Gastrocnemius medialis (tissue), 4 donors: ENCODE measurements around the gene FBXL17. TPM values are rescaled to one million over a fixed set of nuclear protein-coding genes. Genes with fewer than 3 reads are reported as not detected.

Experiments
- ATAC-seq, 2 donors: fragments of 150-250 bp; one replicate each; pipeline ENCODE4 v1.9.1; 2016
- DNase-seq, 2 donors: peaks; one replicate each; pipeline ENCODE4 v3.0.0-alpha.2; 2019
- H3K27ac ChIP-seq, 4 donors: fragments of 200-600 bp; sonication (generic); 1 replicate in 1 of 4; 2 replicates in 3 of 4; pipeline ENCODE4 v1.5.1; 2016 to 2018; ENCODE audit warnings: mild to moderate bottlenecking in 2 of 4, moderate library complexity in 1 of 4
- H3K27me3 ChIP-seq, 3 donors: fragments of 200-600 bp; sonication (generic) in 2 of 3; 1 replicate in 1 of 3; 2 replicates in 2 of 3; pipeline versions ENCODE4 v1.5.1 to v1.6.0; 2016 to 2019; ENCODE audit warnings: mild to moderate bottlenecking in 1 of 3, moderate library complexity in 1 of 3
- H3K36me3 ChIP-seq, 2 donors: fragments of 200-600 bp; sonication (generic) in 1 of 2; one replicate each; pipeline ENCODE4 v1.5.1; 2017 to 2018
- H3K4me1 ChIP-seq, 2 donors: fragments of 200-600 bp; sonication (generic) in 1 of 2; one replicate each; pipeline ENCODE4 v1.5.1; 2016 to 2017; ENCODE audit warnings: mild to moderate bottlenecking in 2 of 2
- H3K4me3 ChIP-seq, 4 donors: fragments of 200-600 bp; sonication (generic) in 3 of 4; 1 replicate in 1 of 4; 2 replicates in 3 of 4; pipeline ENCODE4 v1.5.1; 2016 to 2019; ENCODE audit warnings: mild to moderate bottlenecking in 2 of 4
- H3K9me3 ChIP-seq, 3 donors: fragments of 200-600 bp; sonication (generic) in 2 of 3; 1 replicate in 1 of 3; 2 replicates in 2 of 3; pipeline ENCODE4 v1.5.1; 2016 to 2019
- CTCF ChIP-seq, 5 experiments: fragments of 450-650 bp in 3 of 5; fragments of 200-600 bp in 2 of 5; sonication (generic) in 2 of 5; IDR thresholded peaks in 4 of 5; conservative IDR thresholded peaks in 1 of 5; 1 replicate in 4 of 5; 2 replicates in 1 of 5; pipeline ENCODE4 v1.5.1; 2016 to 2019; ENCODE audit warnings: antibody characterized with exemption in 5 of 5, mild to moderate bottlenecking in 3 of 5, moderate library complexity in 3 of 5
- POLR2A ChIP-seq, 2 donors: fragments of 450-650 bp; IDR thresholded peaks; one replicate each; pipeline ENCODE4 v1.6.1; 2017; ENCODE audit warnings: antibody characterized with exemption in 2 of 2, mild to moderate bottlenecking in 2 of 2, moderate library complexity in 2 of 2
- in situ Hi-C, 4 donors: fragments of 200-750 bp; cut with MboI; loops; one replicate each; pipeline versions ENCODE4 v1.15.0 to v1.8.0; 2017; ENCODE audit warnings: low sequenced_read_pairs in 4 of 4
- intact Hi-C: fragments of 100-400 bp; cut with DNase I; formaldehyde crosslinking; loops from one replicate; pipeline ENCODE4 v1.15.1; 2023; ENCODE audit warnings: low total_unique reads
- total RNA-seq, 4 donors: library from RNA; depleted of rRNA; stranded (reverse); fragments of >200 nt; gene quantifications; one replicate each; pipeline versions ENCODE4 v1.1.0 to v1.2.3, GENCODE V29; 2016

FBXL17 gene
- total RNA-seq, 4 donors from 2014 or later, result 23.3 to 33.4 (median 26.9) TPM

GRCh38 chr5:107955321-107955720 is 426.6 kb downstream of the FBXL17 start:
- peaks cover 11 to 17% of the 10 kb centered on the region in 2 donors for H3K4me1 ChIP-seq
- intact Hi-C loops (no loop called here), in situ Hi-C loops (no loop called here)
- H3K4me3 ChIP-seq, result no peak overlapping the region
- TF ChIP-seq CTCF (IDR thresholded peaks at IDR 0.05 in 4 of 5, conservative IDR thresholded peaks at IDR 0.05 in 1 of 5), result no peak
- no peak for TF ChIP-seq POLR2A (IDR thresholded peaks at IDR 0.05)
- H3K36me3 ChIP-seq, result no peaks in the 10 kb centered on the region
- ATAC-seq (no peak), DNase-seq (no peak)
- H3K9me3 ChIP-seq, result no peaks in the 10 kb centered on the region
- no peaks in the 10 kb centered on the region for H3K27me3 ChIP-seq
- H3K27ac ChIP-seq, result no peak overlapping the region

- intact Hi-C loops (no loop called here), in situ Hi-C loops (no loop called here)
- H3K9me3 ChIP-seq, result no peaks in the 10 kb centered on the region
- no peaks in the 10 kb centered on the region for H3K27me3 ChIP-seq
- H3K4me3 ChIP-seq, result no peak overlapping the region
- TF ChIP-seq CTCF (IDR thresholded peaks at IDR 0.05 in 4 of 5, conservative IDR thresholded peaks at IDR 0.05 in 1 of 5) (no peak), POLR2A (IDR thresholded peaks at IDR 0.05) (no peak)
- ATAC-seq (no peak), DNase-seq (no peak)
- H3K36me3 ChIP-seq, result no peaks in the 10 kb centered on the region
- peaks cover 11 to 17% of the 10 kb centered on the region in 2 donors for H3K4me1 ChIP-seq
- H3K27ac ChIP-seq, result no peak overlapping the region
Measured at GRCh38 chr5:107954254-107954653, 427.6 kb downstream of the FBXL17 start.

GRCh38 chr5:107952450-107952849 is 429.4 kb downstream of the FBXL17 start:
- H3K9me3 ChIP-seq, result no peaks in the 10 kb centered on the region
- no peak overlapping the region for H3K27ac ChIP-seq
- ATAC-seq (no peak), DNase-seq (no peak)
- no peak overlapping the region for H3K4me3 ChIP-seq
- in situ Hi-C loops (no loop called here), intact Hi-C loops (no loop called here)
- H3K36me3 ChIP-seq, result no peaks in the 10 kb centered on the region
- TF ChIP-seq POLR2A (IDR thresholded peaks at IDR 0.05), result no peak
- no peak for TF ChIP-seq CTCF (IDR thresholded peaks at IDR 0.05 in 4 of 5, conservative IDR thresholded peaks at IDR 0.05 in 1 of 5)
- H3K4me1 ChIP-seq, result peaks cover 11 to 17% of the 10 kb centered on the region in 2 donors
- H3K27me3 ChIP-seq, result no peaks in the 10 kb centered on the region

GRCh38 chr5:107951309-107951708 is 430.6 kb downstream of the FBXL17 start:
- Histone ChIP-seq H3K27ac (peak overlapping the region in 1 of 4 donors; percentile 30), H3K4me1 (peaks cover 11 to 17% of the 10 kb centered on the region in 2 donors), H3K9me3 (no peaks in the 10 kb centered on the region), H3K27me3 (no peaks in the 10 kb centered on the region), H3K4me3 (no peak overlapping the region), H3K36me3 (no peaks in the 10 kb centered on the region)
- in situ Hi-C loops, result no loop called here
- DNase-seq, result no peak
- TF ChIP-seq CTCF (IDR thresholded peaks at IDR 0.05 in 4 of 5, conservative IDR thresholded peaks at IDR 0.05 in 1 of 5), result no peak
- TF ChIP-seq POLR2A (IDR thresholded peaks at IDR 0.05), result no peak
- intact Hi-C loops, result no loop called here
- peak in 1 of 2 donors; percentile 41 for ATAC-seq

- no peak for ATAC-seq
Measured at GRCh38 chr5:107950776-107951175, 431.1 kb downstream of the FBXL17 start.

More at GRCh38 chr5:107950776-107951175, 431.1 kb downstream of the FBXL17 start:
- Histone ChIP-seq H3K27ac (peak overlapping the region in 1 of 4 donors; percentile 30), H3K27me3 (no peaks in the 10 kb centered on the region), H3K4me3 (no peak overlapping the region), H3K9me3 (no peaks in the 10 kb centered on the region), H3K4me1 (peaks cover 11 to 17% of the 10 kb centered on the region in 2 donors), H3K36me3 (no peaks in the 10 kb centered on the region)
- intact Hi-C loops, result no loop called here
- TF ChIP-seq CTCF (IDR thresholded peaks at IDR 0.05 in 4 of 5, conservative IDR thresholded peaks at IDR 0.05 in 1 of 5) (no peak), POLR2A (IDR thresholded peaks at IDR 0.05) (no peak)
- DNase-seq, result no peak
- in situ Hi-C loops, result no loop called here
